HFFc6 (cell line): Measurements from ENCODE around the gene COL4A2. TPM values are rescaled to one million over a fixed set of nuclear protein-coding genes. Genes with fewer than 3 reads are reported as not detected.

Experiments
- DNase-seq: peaks from one replicate; pipeline ENCODE4 v3.0.0-alpha.2; 2018
- H3K27ac Mint-ChIP-seq: 2 replicates; pipeline ENCODE4 v1.8.0; 2020; ENCODE audit warnings: mild to moderate bottlenecking, mixed read lengths
- H3K27me3 Mint-ChIP-seq: 2 replicates; pipeline ENCODE4 v1.8.0; 2021; ENCODE audit warnings: mild to moderate bottlenecking, moderate library complexity, mixed read lengths; ENCODE audit not compliant: insufficient read depth
- H3K36me3 Mint-ChIP-seq: 2 replicates; pipeline ENCODE4 v1.8.0; 2021; ENCODE audit warnings: low read depth, mixed read lengths
- H3K4me1 Mint-ChIP-seq: 2 replicates; pipeline ENCODE4 v1.8.0; 2020; ENCODE audit warnings: low read depth, mixed read lengths
- H3K4me3 Mint-ChIP-seq: 2 replicates; pipeline ENCODE4 v1.8.0; 2020; ENCODE audit warnings: mild to moderate bottlenecking, moderate library complexity, mixed read lengths
- H3K9me3 Mint-ChIP-seq: 2 replicates; pipeline ENCODE4 v1.8.0; 2020; ENCODE audit warnings: mild to moderate bottlenecking, mixed read lengths
- total RNA-seq, 6 experiments: library from RNA; stranded (reverse); fragmentation: NEBNext Ultra II Directional; extraction: Animal tissue kit (Norgen Biotek cat#: 25700); gene quantifications; 2 replicates in 1 of 6; 3 replicates in 5 of 6; pipeline ENCODE4 v1.2.3, GENCODE V29; 2021
- TF ChIP-seq, protein P1 (sequence below): fragments of 200-600 bp; sonication (generic); IDR thresholded peaks from 2 replicates; pipeline ENCODE4 v1.5.0; 2021; ENCODE audit warnings: antibody characterized with exemption, mild to moderate bottlenecking

COL4A2 gene
- total RNA-seq, 6 experiments from 2014 or later: 202 to 327 (median 217) TPM

DNA sequence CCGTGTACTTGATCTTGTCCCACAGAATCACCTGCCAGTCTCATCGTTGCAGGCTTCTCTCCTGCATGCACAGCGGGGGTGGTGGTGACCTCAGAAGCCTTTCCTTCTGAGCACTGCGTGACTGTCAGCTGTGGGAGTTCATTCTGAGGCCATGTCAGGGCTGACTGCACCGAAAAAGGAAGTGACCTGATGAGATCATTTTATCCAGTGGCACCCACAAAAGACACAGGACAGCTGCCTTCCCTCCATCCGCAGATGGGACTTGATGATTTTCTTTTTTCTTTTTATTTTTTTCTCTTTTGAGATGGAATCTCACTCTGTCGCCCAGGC, 164.7 kb downstream of the COL4A2 start:
- peaks cover 33% of the 10 kb centered on the region for H3K36me3 Mint-ChIP-seq
- no peak for DNase-seq

DNA sequence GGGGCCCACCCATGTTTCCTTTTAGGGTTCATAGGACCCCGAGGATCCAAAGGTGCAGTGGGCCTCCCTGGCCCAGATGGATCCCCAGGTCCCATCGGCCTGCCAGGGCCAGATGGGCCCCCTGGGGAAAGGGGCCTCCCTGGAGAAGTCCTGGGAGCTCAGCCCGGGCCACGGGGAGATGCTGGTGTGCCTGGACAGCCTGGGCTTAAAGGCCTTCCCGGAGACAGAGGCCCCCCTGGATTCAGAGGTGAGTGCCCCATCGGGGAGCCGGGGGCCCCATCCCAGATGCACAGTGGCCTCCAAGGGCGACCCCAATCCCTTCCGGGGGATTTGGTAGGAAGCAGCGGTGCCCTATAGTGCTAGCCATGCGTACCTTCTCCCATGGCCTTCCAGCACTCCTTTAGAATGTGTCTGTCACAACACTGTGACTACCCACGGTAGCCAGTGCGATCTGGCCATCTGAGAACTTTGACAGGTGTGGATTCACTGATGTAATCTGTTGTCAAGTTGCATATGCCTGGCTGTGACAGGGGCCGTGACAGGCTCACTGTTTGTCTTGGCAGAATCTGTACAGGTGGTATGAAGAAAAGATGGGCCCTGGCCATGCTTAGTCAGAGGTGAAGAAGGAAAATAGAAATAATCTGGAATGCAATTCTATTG, 165.9 kb downstream of the COL4A2 start:
- no peak overlapping the region for H3K4me3 Mint-ChIP-seq
- no peak for DNase-seq
- H3K4me1 Mint-ChIP-seq: no peaks in the 10 kb centered on the region
- H3K9me3 Mint-ChIP-seq: no peaks in the 10 kb centered on the region
- TF ChIP-seq, protein P1, sequence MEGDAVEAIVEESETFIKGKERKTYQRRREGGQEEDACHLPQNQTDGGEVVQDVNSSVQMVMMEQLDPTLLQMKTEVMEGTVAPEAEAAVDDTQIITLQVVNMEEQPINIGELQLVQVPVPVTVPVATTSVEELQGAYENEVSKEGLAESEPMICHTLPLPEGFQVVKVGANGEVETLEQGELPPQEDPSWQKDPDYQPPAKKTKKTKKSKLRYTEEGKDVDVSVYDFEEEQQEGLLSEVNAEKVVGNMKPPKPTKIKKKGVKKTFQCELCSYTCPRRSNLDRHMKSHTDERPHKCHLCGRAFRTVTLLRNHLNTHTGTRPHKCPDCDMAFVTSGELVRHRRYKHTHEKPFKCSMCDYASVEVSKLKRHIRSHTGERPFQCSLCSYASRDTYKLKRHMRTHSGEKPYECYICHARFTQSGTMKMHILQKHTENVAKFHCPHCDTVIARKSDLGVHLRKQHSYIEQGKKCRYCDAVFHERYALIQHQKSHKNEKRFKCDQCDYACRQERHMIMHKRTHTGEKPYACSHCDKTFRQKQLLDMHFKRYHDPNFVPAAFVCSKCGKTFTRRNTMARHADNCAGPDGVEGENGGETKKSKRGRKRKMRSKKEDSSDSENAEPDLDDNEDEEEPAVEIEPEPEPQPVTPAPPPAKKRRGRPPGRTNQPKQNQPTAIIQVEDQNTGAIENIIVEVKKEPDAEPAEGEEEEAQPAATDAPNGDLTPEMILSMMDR: no peak
- peaks cover 34% of the 10 kb centered on the region for H3K36me3 Mint-ChIP-seq
- no peak overlapping the region for H3K27ac Mint-ChIP-seq
- peaks cover 4% of the 10 kb centered on the region for H3K27me3 Mint-ChIP-seq

More for the DNA sequence above, 164.7 kb downstream of the COL4A2 start:
- Mint-ChIP-seq H3K9me3 (no peaks in the 10 kb centered on the region), H3K27me3 (peaks cover 4% of the 10 kb centered on the region), H3K4me1 (no peaks in the 10 kb centered on the region), H3K4me3 (no peak overlapping the region), H3K27ac (no peak overlapping the region)
- TF ChIP-seq, protein P1: no peak

DNA sequence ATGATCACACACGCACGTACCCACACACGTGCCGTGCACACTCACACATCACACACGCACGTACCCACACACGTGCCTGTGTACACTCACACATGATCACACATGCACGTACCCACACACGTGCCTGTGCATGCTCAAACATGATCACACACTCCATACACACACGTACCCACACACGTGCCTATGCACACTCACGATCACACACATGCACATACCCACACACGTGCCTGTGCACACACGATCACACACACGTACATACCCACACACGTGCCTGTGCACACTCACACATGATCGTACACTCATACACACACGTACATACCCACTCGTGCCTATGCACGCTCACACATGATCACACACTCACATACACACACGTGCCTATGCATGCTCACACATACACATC, 167.6 kb downstream of the COL4A2 start:
- Mint-ChIP-seq H3K36me3 (peaks cover 38% of the 10 kb centered on the region), H3K4me3 (no peak overlapping the region), H3K27ac (no peak overlapping the region), H3K4me1 (no peaks in the 10 kb centered on the region), H3K27me3 (peaks cover 4% of the 10 kb centered on the region), H3K9me3 (no peaks in the 10 kb centered on the region)
- DNase-seq: no peak
- TF ChIP-seq, protein P1: no peak

- TF ChIP-seq, protein P1: no peak
- Mint-ChIP-seq H3K4me1 (no peaks in the 10 kb centered on the region), H3K4me3 (no peak overlapping the region), H3K27ac (no peak overlapping the region), H3K27me3 (peaks cover 4% of the 10 kb centered on the region), H3K9me3 (no peaks in the 10 kb centered on the region), H3K36me3 (peaks cover 38% of the 10 kb centered on the region)
- no peak for DNase-seq
Observed at GRCh38 chr13:110475117-110475516, 168.0 kb downstream of the COL4A2 start.

DNA sequence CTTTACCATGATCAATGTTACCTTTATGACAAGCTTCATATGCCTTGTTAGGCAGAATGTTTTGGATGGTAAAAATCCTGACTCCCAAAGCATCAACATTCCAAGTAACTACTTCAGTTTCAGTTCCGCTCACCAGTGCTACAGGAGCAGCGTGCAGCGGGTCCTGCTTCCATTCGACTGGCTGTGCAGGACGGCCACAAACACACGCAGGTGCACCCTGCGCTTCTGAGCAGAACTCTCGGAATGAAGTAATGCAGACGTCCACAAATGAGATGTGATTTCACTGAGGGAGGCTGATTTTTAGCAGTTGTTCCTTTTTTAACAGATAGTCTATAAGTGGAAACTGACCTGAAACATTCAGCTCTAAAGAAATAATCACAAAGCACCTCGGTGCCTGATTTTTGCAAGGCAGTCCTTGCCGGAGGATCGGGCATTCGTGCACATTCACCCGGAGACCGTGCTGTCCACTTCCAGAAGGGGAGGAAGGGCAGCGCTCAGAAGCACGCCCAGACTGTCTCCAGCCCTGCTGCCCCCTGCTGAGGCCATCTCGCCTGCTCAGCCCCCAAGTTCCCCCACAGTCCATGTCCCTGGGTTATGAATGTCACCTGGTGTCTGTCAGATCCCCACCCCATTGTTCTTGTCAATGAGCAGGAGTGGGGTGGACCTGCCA, 168.6 kb downstream of the COL4A2 start:
- H3K4me1 Mint-ChIP-seq: no peaks in the 10 kb centered on the region
- H3K36me3 Mint-ChIP-seq: peaks cover 34% of the 10 kb centered on the region
- H3K9me3 Mint-ChIP-seq: no peaks in the 10 kb centered on the region
- H3K27ac Mint-ChIP-seq: no peak overlapping the region
- H3K27me3 Mint-ChIP-seq: peaks cover 4% of the 10 kb centered on the region
- no peak for DNase-seq
- no peak overlapping the region for H3K4me3 Mint-ChIP-seq
- TF ChIP-seq, protein P1: no peak
